Measurements from ENCODE around the gene STX11.

GRCh38 chr6:144145541-144145940 is 4.8 kb upstream of the STX11 start:
- TF ChIP-seq GATA2 (IDR thresholded peaks at IDR 0.05; ENCODE audit: low read depth, low read length) (no peak), GATA3 (IDR thresholded peaks at IDR 0.05; ENCODE audit: low read depth, low read length) (no peak)
